Loucy (cell line): Measurements from ENCODE around the gene CACNB2.

Source experiments
- H2AFZ ChIP-seq: fragments of 200-600 bp; sonication (generic); 2 replicates; pipeline ENCODE4 v1.6.0; 2016; ENCODE audit warnings: antibody characterized with exemption, mild to moderate bottlenecking, low read length, moderate library complexity
- H3F3A ChIP-seq: fragments of 200-600 bp; 2 replicates; pipeline ENCODE4 v1.6.0; 2016; ENCODE audit warnings: antibody characterized with exemption, low read depth, mild to moderate bottlenecking
- H3K27me3 ChIP-seq: fragments of 200-600 bp; sonication (generic); 2 replicates; pipeline ENCODE4 v1.6.1; 2014; ENCODE audit warnings: low read length, mild to moderate bottlenecking; ENCODE audit not compliant: insufficient read depth, poor library complexity, severe bottlenecking
- H3K36me3 ChIP-seq: fragments of 200-600 bp; sonication (generic); 2 replicates; pipeline ENCODE4 v1.6.1; 2016; ENCODE audit warnings: low read length; ENCODE audit not compliant: insufficient read depth
- H3K4me1 ChIP-seq: fragments of 200-600 bp; sonication (generic); 2 replicates; pipeline ENCODE4 v1.5.1; 2014; ENCODE audit warnings: low read length, mild to moderate bottlenecking; ENCODE audit not compliant: insufficient read depth, poor library complexity, severe bottlenecking
- H3K4me2 ChIP-seq: fragments of 200-600 bp; sonication (generic); 2 replicates; pipeline ENCODE4 v1.6.0; 2014; ENCODE audit warnings: antibody characterized with exemption, low read length, low read depth, mild to moderate bottlenecking; ENCODE audit not compliant: poor library complexity, severe bottlenecking
- H3K4me3 ChIP-seq: fragments of 200-600 bp; sonication (generic); 2 replicates; pipeline ENCODE4 v1.5.1; 2014; ENCODE audit warnings: low read length, mild to moderate bottlenecking, mixed read lengths; ENCODE audit not compliant: poor library complexity, severe bottlenecking
- H3K79me2 ChIP-seq: fragments of 200-600 bp; sonication (generic); 2 replicates; pipeline ENCODE4 v1.6.1; 2014; ENCODE audit warnings: low read length; ENCODE audit not compliant: insufficient read depth
- H3K9ac ChIP-seq: fragments of 200-600 bp; sonication (generic); 2 replicates; pipeline ENCODE4 v1.6.0; 2014; ENCODE audit warnings: mild to moderate bottlenecking, low read depth, low read length, moderate library complexity; ENCODE audit not compliant: poor library complexity, severe bottlenecking
- H3K9me2 ChIP-seq: fragments of 200-600 bp; sonication (generic); replicated peaks from 2 replicates; pipeline ENCODE4 v1.6.1; 2016; ENCODE audit warnings: low read depth, low read length, mixed read lengths
- H3K9me3 ChIP-seq: fragments of 200-600 bp; sonication (generic); 2 replicates; pipeline ENCODE4 v1.6.1; 2014; ENCODE audit warnings: mild to moderate bottlenecking, antibody characterized with exemption, low read length, low read depth; ENCODE audit not compliant: insufficient read depth
- H4K20me1 ChIP-seq: fragments of 200-600 bp; sonication (generic); 2 replicates; pipeline ENCODE4 v1.6.0; 2014; ENCODE audit warnings: antibody characterized with exemption, low read length, mild to moderate bottlenecking; ENCODE audit not compliant: insufficient read depth, poor library complexity, severe bottlenecking
- EZH2phosphoT487 ChIP-seq: fragments of 200-600 bp; IDR thresholded peaks from 2 replicates; pipeline ENCODE4 v1.6.1; 2018; ENCODE audit warnings: antibody characterized with exemption, mild to moderate bottlenecking, moderate library complexity, borderline replicate concordance
- TF ChIP-seq, protein P1 (sequence below): fragments of 200-600 bp; sonication (generic); conservative IDR thresholded peaks from 2 replicates; pipeline ENCODE4 v1.5.1; 2014; ENCODE audit warnings: mild to moderate bottlenecking, antibody characterized with exemption, low read length

CACNB2 gene

DNA sequence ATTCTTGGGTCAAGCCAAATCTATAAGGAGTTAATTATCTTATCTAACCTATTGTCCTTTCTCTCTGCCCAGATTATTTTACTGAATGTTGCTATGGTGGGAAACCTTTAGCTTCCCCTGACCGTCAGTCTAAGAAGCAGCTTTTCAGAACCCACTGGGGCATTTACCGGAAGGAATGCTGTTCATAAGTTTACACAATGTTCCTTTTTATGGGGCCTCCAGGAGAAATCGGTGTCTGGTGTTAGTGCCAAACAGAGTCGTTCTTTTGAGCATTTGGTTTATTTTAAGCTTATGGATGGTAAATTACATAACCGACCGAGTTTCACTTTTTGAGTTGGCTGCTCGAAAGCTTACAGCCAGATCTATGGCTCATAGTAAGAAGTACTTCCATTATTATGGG is 111.9 kb downstream of the CACNB2 start:
- Histone ChIP-seq H3K27me3 (no peaks in the 10 kb centered on the region), H3K9me2 (no peaks in the 10 kb centered on the region), H3K4me1 (no peaks in the 10 kb centered on the region), H2AFZ (no peak overlapping the region), H3K36me3 (no peaks in the 10 kb centered on the region), H3K9me3 (no peaks in the 10 kb centered on the region), H3K4me3 (no peak overlapping the region), H3K4me2 (no peak overlapping the region), H3K9ac (no peak overlapping the region), H3F3A (no peaks in the 10 kb centered on the region), H4K20me1 (no peaks in the 10 kb centered on the region), H3K79me2 (no peaks in the 10 kb centered on the region)
- no peak for TF ChIP-seq EZH2phosphoT487
- TF ChIP-seq, protein P1, sequence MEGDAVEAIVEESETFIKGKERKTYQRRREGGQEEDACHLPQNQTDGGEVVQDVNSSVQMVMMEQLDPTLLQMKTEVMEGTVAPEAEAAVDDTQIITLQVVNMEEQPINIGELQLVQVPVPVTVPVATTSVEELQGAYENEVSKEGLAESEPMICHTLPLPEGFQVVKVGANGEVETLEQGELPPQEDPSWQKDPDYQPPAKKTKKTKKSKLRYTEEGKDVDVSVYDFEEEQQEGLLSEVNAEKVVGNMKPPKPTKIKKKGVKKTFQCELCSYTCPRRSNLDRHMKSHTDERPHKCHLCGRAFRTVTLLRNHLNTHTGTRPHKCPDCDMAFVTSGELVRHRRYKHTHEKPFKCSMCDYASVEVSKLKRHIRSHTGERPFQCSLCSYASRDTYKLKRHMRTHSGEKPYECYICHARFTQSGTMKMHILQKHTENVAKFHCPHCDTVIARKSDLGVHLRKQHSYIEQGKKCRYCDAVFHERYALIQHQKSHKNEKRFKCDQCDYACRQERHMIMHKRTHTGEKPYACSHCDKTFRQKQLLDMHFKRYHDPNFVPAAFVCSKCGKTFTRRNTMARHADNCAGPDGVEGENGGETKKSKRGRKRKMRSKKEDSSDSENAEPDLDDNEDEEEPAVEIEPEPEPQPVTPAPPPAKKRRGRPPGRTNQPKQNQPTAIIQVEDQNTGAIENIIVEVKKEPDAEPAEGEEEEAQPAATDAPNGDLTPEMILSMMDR: no peak

DNA sequence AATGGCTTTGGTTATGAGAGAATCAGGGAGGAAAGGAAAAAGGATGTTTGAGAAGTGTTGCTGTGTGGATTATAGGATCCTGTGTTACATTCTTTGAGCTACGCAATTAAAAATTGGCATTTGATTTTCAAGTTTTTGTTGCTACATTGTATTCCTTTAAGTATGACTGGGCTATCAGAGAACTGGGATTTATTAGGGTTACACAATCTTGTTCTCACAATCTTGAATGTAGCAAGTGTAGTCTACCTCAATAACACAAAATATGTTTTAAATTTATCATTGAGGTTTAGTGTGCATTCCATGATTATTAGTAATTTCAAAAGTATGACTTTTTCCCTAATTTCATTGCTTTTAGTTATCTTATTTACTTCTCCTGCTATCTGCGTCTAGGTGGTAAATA is 113.9 kb downstream of the CACNB2 start:
- Histone ChIP-seq H3K27me3 (no peaks in the 10 kb centered on the region), H4K20me1 (no peaks in the 10 kb centered on the region), H3K4me3 (no peak overlapping the region), H3K4me2 (no peak overlapping the region), H3F3A (no peaks in the 10 kb centered on the region), H3K9me3 (no peaks in the 10 kb centered on the region), H3K9ac (no peak overlapping the region), H2AFZ (no peak overlapping the region), H3K9me2 (no peaks in the 10 kb centered on the region), H3K79me2 (no peaks in the 10 kb centered on the region), H3K4me1 (no peaks in the 10 kb centered on the region), H3K36me3 (no peaks in the 10 kb centered on the region)
- TF ChIP-seq, protein P1: no peak
- no peak for TF ChIP-seq EZH2phosphoT487

DNA sequence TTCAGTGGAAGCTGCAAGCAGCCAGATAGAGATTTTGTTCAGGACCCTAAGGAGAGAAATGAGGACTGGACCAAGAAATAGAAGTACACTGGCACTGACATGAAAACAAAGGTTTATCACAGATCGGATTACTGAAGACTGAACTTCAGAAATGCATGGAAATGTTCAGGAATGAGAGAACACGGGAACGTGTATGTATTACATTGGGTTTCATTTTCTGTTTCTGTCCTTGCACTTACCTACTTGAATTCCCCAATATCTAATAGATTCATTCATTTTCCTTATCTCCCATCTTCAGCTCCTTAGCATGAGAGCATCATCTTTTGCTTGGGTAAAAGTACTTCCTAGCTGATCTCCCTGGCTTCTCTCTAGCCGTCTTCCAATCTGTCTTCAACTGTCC is 114.5 kb downstream of the CACNB2 start:
- Histone ChIP-seq H3K36me3 (no peaks in the 10 kb centered on the region), H3F3A (no peaks in the 10 kb centered on the region), H3K27me3 (no peaks in the 10 kb centered on the region), H3K4me2 (no peak overlapping the region), H3K4me3 (no peak overlapping the region), H2AFZ (no peak overlapping the region), H3K9ac (no peak overlapping the region), H3K9me2 (no peaks in the 10 kb centered on the region), H3K79me2 (no peaks in the 10 kb centered on the region), H4K20me1 (no peaks in the 10 kb centered on the region), H3K4me1 (no peaks in the 10 kb centered on the region), H3K9me3 (no peaks in the 10 kb centered on the region)
- TF ChIP-seq EZH2phosphoT487: no peak
- TF ChIP-seq, protein P1: no peak
